Adipose tissue (tissue), 3 donors: ENCODE results near the gene NOVA2. TPM values are rescaled to one million over a fixed set of nuclear protein-coding genes. Genes with fewer than 3 reads are reported as not detected.

Experiments
- H3K27ac ChIP-seq: one replicate; pipeline ENCODE4 v1.5.1; 2013; ENCODE audit warnings: low read depth, low read length
- WGBS, 3 donors: extraction: QIAGEN DNeasy Blood & Tissue Kit; methylation state at CpG; one replicate each; pipeline ENCODE4 v1.1.7; 2013; 5-methylcytosine and 5-hydroxymethylcytosine counted together
- polyA plus RNA-seq, 3 donors: library from polyadenylated mRNA; stranded (reverse); fragments of 200-250 nt; gene quantifications; one replicate each; pipeline ENCODE4 v1.2.3, GENCODE V29; 2013
- donor health status: healthy with polysubstance abuse.
- donor health status: Bipolar disorder and iron deficiency.
- donor health status: healthy.

The NOVA2 gene
- polyA plus RNA-seq, 3 donors: 0.49 to 7.4 (median 2.8) TPM

DNA sequence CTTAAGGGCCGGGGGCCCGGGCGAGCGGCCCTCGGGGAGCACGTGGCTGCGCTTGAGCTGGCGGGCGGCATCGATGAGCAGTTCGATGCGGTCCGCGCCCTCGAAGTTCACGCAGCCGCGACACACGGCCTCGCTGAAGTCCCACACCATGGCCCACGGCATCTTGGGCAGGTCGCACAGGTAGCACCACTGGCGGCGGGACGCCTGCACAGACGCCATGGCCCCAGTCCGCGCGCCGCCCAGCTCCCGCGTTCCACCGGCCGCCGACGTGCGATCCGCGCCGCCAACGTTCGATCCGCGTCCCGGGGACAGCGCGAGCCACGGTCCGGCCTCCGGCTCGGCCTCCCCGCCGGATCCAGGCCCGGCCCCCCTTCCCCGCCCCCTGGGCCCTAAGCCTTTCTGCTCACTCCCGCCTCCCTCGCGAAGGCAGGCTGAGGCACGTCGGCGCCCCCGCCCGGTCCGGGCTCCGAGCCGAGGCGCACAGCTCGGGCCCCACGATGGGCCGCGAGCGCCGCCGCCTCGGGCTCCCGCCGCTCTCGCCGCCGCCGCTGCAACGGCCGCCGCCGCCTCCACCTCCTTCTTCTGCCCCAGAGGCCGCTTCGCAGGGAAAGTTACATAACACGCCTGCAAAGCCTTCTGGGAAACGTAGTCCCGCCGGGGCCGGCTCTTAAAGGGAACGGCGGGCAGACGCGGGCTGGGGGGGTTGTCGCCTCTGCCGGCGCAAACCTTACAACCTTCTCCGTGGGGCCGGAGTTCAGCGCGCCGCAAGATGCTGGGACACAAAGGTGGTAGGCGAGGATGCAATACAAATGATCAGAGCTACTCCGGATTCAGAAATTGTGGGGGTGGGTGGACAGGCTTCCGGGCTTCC, 87.9 kb downstream of the NOVA2 start, which contains the start of gene IRF2BP1:
TSS of gene IRF2BP1 (minus strand) at position 586 of the 871 bp plus-strand sequence. CDS start at position 219, 367 bp downstream.
- 1% methylated on average over 49 to 107 of the region's 107 CpGs for WGBS, 3 donors
- no peak within 1 kb of the TSS for H3K27ac ChIP-seq

- 38 to 67% (median 57%) methylated on average over 54 to 72 of the region's 72 CpGs for WGBS, 3 donors
These were observed 88.7 kb downstream of the NOVA2 start for GRCh38 chr19:45884682-45885555.

GRCh38 chr19:45883881-45884681, 89.6 kb downstream of the NOVA2 start:
- WGBS, 3 donors: 53 to 91% (median 88%) methylated on average over 55 to 57 of the region's 57 CpGs
- H3K27ac ChIP-seq: no peak overlapping the region

More at GRCh38 chr19:45884682-45885555, 88.7 kb downstream of the NOVA2 start:
- no peak overlapping the region for H3K27ac ChIP-seq

Other genes with a start within 250 kb of the NOVA2 start
- 1 to 10 TPM; 7.0 to 8.0 (median 7.3) TPM for gene FBXO46, start 243.0 kb downstream of the NOVA2 start, polyA plus RNA-seq
- under 1 TPM; 0.01 to 0.11 (median 0.02) TPM for gene MEIOSIN, start 240.4 kb downstream of the NOVA2 start, polyA plus RNA-seq
- gene SIX5, start 204.6 kb downstream of the NOVA2 start, polyA plus RNA-seq: 10 to 100 TPM; 19.7 to 33.3 (median 23.3) TPM
- gene DMPK, start 191.4 kb downstream of the NOVA2 start, polyA plus RNA-seq: 100 to 1,000 TPM in 1 of 3 donors, 10 to 100 TPM in 2; 36.1 to 119 (median 40.8) TPM
- 10 to 100 TPM; 13.9 to 43.0 (median 35.8) TPM for gene DMWD, start 181.0 kb downstream of the NOVA2 start, polyA plus RNA-seq
- under 1 TPM in 1 of 3 donors, not detected in 2; 0.03 TPM for gene RSPH6A, start 158.6 kb downstream of the NOVA2 start, polyA plus RNA-seq
- 10 to 100 TPM; 25.9 to 57.0 (median 36.8) TPM for gene SYMPK, start 110.7 kb downstream of the NOVA2 start, polyA plus RNA-seq
- gene FOXA3, start 109.5 kb downstream of the NOVA2 start, polyA plus RNA-seq: 10 to 100 TPM in 1 of 3 donors, 1 to 10 TPM in 1, not detected in 1; 3.6 to 32.1 TPM
- gene IRF2BP1, start 87.7 kb downstream of the NOVA2 start, polyA plus RNA-seq: 10 to 100 TPM in 2 of 3 donors, 1 to 10 TPM in 1; 7.7 to 13.9 (median 10.0) TPM
- gene MYPOP, start 71.3 kb downstream of the NOVA2 start, polyA plus RNA-seq: 1 to 10 TPM; 2.9 to 3.4 (median 3.4) TPM
- not detected for gene NANOS2, start 59.1 kb downstream of the NOVA2 start, polyA plus RNA-seq
- gene CCDC61, start 21.6 kb upstream of the NOVA2 start, polyA plus RNA-seq: 1 to 10 TPM; 7.2 to 8.6 (median 7.8) TPM
- gene PGLYRP1, start 49.2 kb upstream of the NOVA2 start, polyA plus RNA-seq: 1 to 10 TPM in 2 of 3 donors, not detected in 1; 7.6 to 8.7 TPM
- under 1 TPM in 1 of 3 donors, not detected in 2; 0.02 TPM for gene IGFL4, start 67.1 kb upstream of the NOVA2 start, polyA plus RNA-seq
- gene IGFL3, start 150.8 kb upstream of the NOVA2 start, polyA plus RNA-seq: not detected
- gene IGFL2, start 174.4 kb upstream of the NOVA2 start, polyA plus RNA-seq: 1 to 10 TPM in 1 of 3 donors, under 1 TPM in 2; 0.09 to 1.1 (median 0.22) TPM